ENCODE data around the gene CYBRD1.

Gene CYBRD1

DNA sequence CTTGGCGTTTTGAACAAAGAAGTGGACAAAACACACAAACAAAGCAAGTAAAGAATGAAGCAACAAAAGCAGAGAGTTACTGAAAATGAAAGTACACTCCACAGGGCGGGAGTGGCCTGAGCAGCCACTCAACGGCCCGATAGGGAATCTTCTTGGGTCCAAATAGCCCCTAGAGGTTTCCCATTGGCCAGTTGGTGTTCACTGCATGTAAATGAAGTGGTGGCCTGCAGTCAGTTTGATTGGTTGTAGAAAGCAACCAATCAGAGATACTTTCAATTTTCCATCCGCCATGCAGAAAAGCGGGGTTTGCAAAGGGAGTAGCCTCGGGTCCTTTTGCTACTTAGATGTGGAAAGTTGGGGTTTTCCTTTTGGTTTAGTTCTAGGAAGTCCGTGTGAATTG lies 31.6 kb downstream of the CYBRD1 start:
- DNase-seq (ENCODE audit: low spot score): no peak

DNA sequence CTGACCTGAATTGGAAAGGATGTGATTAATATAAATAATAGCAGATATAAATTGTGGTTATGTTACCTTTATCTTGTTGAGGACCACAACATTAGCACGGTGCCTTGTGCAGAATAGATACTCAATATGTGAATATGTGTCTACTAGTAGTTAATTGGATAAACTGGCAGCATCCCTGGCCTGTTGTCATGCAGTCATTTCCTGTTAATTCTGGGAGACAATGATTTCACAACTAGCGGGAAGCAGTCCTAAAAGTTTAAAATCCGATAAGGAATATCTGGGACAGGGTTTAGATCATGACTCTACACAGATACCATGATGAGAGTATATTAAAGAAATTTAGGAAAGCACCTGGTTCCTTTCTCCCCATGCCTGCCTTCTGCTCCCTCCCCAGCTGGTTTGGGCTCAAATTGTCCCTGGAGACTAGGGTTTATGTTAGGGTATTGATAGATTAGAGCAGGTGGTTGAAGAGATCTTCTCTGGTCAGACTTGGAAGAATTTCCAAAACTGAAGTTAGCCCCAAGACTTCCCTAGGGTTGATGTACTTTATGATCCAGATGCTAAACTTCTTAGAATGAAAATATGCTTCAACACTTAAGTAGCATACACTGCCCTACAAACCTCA lies 32.8 kb downstream of the CYBRD1 start:
- DNase-seq (ENCODE audit: low spot score): no peak

DNA sequence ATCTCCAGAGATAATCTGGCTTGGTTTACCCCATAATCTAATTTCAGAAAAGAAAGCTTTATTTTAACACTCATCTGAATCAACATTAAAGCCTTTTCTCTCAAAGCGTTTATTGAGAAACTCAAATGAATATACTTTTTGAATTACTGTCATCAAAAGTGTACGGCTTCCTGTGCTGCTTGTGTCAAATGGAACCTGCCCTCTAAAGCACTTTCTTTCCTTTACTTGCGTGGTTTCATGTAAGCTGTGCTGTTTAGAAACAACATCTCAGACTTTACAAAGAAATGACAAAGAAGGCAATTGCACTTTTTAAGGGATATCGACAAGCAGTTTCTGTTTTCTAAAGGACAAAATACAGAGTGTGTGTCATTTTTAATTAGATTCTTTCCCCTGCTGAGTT lies 35.1 kb downstream of the CYBRD1 start:
- DNase-seq (ENCODE audit: low spot score): no peak

DNA sequence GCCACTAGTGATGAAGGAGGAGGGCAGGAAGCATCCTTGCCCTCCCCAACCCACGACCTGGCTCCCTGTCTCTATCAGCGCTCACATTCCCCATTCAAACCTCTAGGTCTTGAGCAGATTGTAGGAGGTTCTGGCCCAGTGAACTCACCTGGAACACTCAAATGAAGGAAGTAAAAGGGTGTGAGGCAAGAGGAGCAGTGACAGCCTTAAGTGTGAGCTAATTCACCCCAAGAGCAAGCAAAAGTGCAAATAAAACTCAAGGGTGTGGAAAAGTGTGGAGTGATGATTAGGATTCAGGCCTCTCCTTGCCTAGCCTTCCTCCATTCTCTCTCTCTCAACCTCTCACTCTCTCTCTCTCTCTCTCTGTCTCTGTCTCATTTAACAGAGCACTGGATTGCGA lies 41.0 kb downstream of the CYBRD1 start:
- DNase-seq (ENCODE audit: low spot score): no peak

DNA sequence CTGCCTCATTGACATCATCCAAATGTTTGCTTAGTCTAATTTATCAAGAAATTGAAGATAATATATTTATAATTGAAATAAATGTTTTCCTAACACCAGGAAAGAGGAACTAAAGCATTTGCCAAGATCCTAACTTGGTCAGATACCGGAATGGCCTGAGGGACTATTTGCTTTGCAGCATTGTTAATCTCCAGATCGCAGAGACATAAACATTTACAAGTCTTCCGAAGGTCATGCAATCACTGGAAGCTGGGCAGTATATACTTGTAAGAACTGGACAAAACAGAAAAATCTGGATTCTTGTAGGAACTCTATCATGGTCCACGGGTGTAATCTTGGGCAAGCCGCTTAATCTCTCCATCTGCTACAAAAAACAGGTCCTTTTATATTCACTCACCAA lies 42.2 kb downstream of the CYBRD1 start:
- DNase-seq (ENCODE audit: low spot score): no peak

- no peak for DNase-seq (ENCODE audit: low spot score)
Observed at GRCh38 chr2:171566057-171566456, 43.8 kb downstream of the CYBRD1 start.

DNA sequence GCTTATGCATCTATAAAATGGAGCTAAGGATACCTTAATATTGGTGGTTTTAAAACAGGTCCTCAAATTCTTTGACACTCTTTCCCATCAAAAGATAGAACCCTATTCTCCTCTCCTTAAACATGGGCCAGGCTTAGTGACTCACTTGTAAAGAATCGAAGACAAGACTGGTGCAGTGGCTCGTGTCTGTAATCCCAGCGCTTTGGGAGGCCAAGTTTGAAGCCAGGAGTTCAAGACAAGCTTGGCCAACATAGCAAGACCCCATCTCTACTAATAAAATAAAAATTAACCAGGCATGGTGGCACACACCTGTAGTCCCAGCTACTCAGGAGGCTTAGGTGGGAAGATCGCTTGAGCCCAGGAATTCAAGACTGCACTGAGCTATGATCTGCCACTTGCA lies 44.5 kb downstream of the CYBRD1 start:
- no peak for DNase-seq (ENCODE audit: low spot score)

DNA sequence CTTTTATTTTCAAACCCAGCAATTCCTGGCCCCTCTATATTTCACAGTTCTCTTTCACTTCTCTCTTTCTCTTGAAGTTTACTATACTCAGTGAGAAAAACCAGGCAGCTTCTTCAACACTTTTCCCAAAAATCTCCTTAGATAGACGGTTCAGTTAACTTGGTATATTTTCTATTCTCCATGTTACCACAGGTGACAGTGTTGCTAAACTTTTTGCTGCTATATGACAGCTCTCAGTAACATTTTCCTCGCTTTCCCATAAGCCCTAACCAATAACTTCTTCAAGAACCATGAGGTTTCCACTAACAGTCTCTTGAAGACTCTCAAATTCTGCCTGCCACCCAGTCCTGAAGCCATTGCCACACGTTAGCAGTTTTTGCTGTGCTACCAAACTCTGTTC lies 45.8 kb downstream of the CYBRD1 start:
- no peak for DNase-seq (ENCODE audit: low spot score)

DNA sequence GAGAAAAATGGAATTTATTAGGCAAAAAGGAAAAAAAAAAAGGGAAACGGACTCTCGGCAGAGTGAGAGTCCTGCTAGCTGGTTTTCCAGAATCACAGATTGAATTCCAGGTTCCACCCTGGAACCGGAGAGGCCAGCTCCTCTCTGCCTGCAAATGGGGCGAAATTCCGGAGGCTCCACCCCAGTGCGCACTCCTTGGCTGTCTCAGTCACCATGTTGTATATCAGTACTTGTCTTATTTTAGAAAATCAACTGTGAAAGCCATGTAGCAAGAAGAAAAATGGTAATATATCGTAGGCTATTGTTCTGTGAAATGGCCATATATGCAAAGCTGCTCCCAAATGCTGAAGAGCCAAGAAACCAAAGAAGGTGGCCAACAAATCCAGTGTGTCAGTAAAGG lies 49.4 kb downstream of the CYBRD1 start:
- DNase-seq (ENCODE audit: low spot score): no peak

- DNase-seq (ENCODE audit: low spot score): peak; percentile 75
Observed at GRCh38 chr2:171574149-171574795, 52.0 kb downstream of the CYBRD1 start.

DNA sequence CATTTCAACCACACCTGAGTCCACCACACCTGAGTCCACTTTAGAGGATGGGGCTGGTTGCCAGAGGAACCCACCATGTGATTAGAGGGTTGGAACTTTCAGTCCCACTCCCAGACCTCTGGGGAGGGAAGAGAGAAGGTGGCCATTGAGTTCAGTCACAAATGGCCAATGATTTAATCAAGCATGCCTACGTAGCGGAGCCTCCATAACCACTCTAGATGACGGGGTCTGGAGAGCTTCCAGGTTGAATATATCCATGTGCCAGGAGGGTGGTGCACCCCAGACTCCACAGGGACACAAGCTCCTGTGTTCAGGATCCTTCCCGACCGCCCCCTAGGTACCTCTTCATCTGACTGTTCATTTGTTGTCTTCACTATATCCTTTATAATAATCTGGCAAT lies 53.3 kb downstream of the CYBRD1 start:
- no peak for DNase-seq (ENCODE audit: low spot score)

DNA sequence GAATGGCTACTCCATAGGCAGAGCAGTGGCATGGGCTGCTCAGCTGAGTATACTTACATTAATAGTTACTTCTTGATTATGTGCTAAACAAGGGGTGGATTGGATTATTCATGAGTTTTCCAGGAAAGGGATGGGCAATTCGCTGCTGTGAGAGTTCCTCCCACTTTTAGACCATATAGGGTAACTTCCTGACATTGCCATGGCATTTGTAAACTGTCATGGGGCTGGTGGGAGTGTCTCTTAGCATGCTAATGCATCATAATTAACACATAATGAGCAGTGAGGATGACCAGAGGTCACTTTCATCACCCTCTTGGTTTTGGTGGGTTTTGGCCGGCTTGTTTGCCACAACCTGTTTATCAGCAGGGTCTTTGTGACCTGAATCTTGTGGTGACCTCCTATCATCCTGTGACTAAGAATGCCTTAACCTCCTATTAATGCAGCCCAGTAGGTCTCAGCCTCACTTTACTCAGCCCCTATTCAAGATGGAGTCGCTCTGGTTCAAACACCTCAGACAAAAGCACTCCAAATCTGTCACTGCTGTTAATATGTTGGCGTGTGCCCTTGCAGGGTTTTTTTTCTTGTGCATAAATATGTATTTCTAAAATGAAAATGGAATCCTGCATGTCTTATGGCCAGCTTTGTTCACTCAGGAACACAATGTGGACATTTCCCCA lies 56.0 kb downstream of the CYBRD1 start:
- DNase-seq (ENCODE audit: low spot score): no peak

DNA sequence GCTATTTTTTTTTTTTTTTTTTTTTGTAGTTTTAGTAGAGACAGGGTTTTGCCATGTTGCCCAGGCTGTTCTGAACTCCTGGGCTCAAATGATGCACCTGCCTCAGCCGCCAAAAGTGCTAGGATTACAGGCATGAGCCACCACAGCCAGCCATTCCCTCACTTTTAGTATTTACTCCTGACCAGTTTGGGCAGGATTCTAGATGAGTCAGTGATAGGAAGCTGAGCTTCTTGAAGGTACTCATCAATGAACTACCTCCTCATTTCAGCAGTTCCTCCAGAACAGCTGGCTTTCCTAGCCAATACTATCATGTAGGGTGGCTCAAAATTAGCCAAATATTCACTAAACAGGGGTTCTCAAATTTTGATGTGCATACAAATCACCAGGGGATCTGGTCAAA lies 57.2 kb downstream of the CYBRD1 start:
- DNase-seq (ENCODE audit: low spot score): no peak

DNA sequence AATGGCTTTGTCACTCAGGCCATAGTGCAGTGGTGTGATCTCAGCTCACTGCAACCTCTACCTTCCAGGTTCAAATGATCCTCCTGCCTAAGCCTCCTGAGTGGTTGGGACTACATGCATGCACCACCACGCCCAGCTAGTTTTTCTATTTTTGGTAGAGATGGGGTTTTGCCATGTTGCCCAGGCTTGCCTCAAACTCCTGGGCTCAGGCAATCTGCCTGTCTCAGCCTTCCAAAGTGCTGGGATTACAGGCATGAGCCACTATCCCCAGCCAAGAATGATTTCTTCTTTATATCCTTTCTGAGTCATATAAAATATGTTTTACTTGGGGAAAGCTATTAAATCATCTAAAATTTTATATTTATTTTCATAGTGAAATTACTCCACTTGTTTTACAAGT lies 61.3 kb downstream of the CYBRD1 start:
- DNase-seq (ENCODE audit: low spot score): no peak

DNA sequence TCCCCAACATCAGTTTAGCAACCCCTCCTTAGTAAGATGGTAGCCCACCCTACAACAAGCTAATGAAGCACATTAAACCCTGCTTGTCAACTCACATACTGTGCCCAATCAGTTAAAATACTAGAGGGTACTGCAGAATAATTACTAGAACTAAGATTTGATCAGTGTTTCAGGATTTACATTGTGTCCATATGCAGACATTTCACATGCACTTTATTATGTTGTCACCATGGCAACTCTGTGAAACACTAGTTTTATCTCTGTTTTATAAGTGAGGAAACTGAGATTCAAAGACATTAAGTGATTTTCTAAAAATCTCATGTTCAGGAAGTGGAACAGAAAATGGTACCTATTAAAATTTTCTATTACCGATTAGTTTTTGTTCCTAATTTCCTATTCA lies 61.7 kb downstream of the CYBRD1 start:
- DNase-seq (ENCODE audit: low spot score): no peak

GRCh38 chr2:171587132-171587531 lies 64.9 kb downstream of the CYBRD1 start:
- DNase-seq (ENCODE audit: low spot score): no peak

GRCh38 chr2:171587567-171587966 lies 65.3 kb downstream of the CYBRD1 start:
- DNase-seq (ENCODE audit: low spot score): no peak

GRCh38 chr2:171590116-171590515 lies 67.8 kb downstream of the CYBRD1 start:
- DNase-seq (ENCODE audit: low spot score): no peak

GRCh38 chr2:171592036-171592555 lies 69.8 kb downstream of the CYBRD1 start:
- no peak for DNase-seq (ENCODE audit: low spot score)

DNA sequence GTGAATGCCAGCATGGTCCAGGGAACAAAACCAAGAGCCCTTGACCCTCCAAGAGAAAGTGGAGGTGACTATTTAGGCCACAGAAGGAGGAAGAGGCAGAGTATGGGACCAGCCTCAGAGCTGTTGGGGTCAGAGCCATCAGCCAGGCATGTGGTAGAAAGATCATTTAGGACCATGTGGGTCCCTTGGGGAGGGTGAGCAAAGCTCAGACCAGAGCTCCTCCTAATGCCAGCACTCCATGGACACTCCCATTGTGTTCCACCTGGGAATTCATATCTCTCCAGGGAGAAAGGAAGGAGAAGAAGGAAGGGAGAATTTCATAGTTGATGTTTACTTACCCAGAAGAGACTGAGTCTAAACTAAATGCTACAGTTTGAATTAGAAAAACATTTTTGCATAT lies 73.2 kb downstream of the CYBRD1 start:
- DNase-seq (ENCODE audit: low spot score): no peak

- no peak for DNase-seq (ENCODE audit: low spot score)
Observed at GRCh38 chr2:171595896-171596295, 73.6 kb downstream of the CYBRD1 start.

DNA sequence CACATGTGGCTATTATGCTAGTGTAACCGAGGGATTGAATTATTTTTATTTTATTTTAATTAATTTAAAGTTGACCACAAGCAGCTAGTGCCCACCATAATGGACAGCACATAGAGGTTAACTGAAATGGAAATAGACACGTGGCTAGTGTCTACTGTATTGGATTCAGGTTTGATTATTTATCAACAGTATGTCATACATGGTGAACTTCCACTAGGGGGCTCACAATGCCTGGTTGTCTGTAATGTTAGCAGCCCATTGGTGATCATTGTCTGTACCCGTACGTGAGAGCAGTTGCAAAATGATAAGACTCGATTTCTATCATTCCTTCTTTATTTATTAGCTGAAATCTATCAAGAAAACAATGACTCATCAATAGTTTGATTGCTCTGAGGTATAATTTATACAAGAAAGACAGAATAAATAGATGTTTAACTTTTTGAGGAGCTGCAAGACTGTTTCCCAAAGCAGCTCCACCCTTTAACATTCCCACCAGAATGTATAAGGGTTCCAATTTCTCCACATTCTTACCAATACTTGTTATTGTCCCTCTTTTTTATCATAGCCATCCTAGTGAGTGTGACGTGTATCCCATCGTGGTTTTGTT lies 76.5 kb downstream of the CYBRD1 start:
- DNase-seq (ENCODE audit: low spot score): peak; percentile 63

GRCh38 chr2:171600126-171600525 lies 77.9 kb downstream of the CYBRD1 start:
- DNase-seq (ENCODE audit: low spot score): no peak

Data from CD4-positive, alpha-beta T cell treated with Interleukin-6 at 100 ng/mL for 8 hours (primary cell).